Gastroesophageal sphincter (tissue), 3 donors: Measurements from ENCODE around the gene UNC119B.

ENCODE experiments used
- EP300 ChIP-seq: sonication (generic); formaldehyde crosslinking; IDR thresholded peaks from one replicate; pipeline ENCODE4 v1.6.1; 2017; ENCODE audit warnings: antibody characterized with exemption, mild to moderate bottlenecking
- POLR2A ChIP-seq, 2 donors: fragments of 450-650 bp; IDR thresholded peaks; one replicate each; pipeline ENCODE4 v1.6.1; 2017; ENCODE audit warnings: antibody characterized with exemption in 2 of 2, mild to moderate bottlenecking in 2 of 2, moderate library complexity in 1 of 2
- POLR2AphosphoS5 ChIP-seq: sonication (generic); formaldehyde crosslinking; IDR thresholded peaks from one replicate; pipeline ENCODE4 v1.6.1; 2017; ENCODE audit warnings: antibody characterized with exemption
- TF ChIP-seq, protein P1 (sequence below), 4 experiments: fragments of 200-600 bp in 2 of 4; fragments of 450-650 bp in 2 of 4; sonication (generic) in 1 of 4; IDR thresholded peaks; one replicate each; pipeline ENCODE4 v1.5.1; 2017 to 2019; ENCODE audit warnings: antibody characterized with exemption in 4 of 4, mild to moderate bottlenecking in 2 of 4, moderate library complexity in 2 of 4

DNA sequence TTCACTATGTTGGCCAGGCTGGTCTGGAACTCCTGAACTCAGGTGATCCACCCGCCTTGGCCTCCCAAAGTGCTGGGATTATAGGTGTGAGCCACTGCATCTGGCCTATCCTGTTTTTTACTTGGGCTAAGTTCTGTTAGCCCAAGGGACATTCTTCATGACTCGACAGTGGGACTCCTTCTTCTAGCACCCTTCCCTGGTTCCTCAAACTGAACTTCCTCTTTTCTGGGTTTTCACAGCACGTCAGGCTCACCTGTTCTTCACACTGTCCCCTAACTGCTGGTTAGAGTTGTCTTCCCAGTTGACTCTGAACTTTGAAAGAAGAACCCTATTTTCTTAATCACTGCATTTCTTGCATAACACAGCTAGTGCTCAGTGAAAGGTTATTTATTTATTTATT lies 47.4 kb upstream of the UNC119B start:
- TF ChIP-seq, protein P1, sequence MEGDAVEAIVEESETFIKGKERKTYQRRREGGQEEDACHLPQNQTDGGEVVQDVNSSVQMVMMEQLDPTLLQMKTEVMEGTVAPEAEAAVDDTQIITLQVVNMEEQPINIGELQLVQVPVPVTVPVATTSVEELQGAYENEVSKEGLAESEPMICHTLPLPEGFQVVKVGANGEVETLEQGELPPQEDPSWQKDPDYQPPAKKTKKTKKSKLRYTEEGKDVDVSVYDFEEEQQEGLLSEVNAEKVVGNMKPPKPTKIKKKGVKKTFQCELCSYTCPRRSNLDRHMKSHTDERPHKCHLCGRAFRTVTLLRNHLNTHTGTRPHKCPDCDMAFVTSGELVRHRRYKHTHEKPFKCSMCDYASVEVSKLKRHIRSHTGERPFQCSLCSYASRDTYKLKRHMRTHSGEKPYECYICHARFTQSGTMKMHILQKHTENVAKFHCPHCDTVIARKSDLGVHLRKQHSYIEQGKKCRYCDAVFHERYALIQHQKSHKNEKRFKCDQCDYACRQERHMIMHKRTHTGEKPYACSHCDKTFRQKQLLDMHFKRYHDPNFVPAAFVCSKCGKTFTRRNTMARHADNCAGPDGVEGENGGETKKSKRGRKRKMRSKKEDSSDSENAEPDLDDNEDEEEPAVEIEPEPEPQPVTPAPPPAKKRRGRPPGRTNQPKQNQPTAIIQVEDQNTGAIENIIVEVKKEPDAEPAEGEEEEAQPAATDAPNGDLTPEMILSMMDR (IDR thresholded peaks at IDR 0.05) = no peak
- no peak for TF ChIP-seq POLR2AphosphoS5
- no peak for TF ChIP-seq POLR2A (IDR thresholded peaks at IDR 0.05)
- TF ChIP-seq EP300 = no peak
